ENCODE data around the gene DGLUCY.

GRCh38 chr14:91245029-91245428 is 131.2 kb downstream of the DGLUCY start:
- TF ChIP-seq SUZ12 (IDR thresholded peaks at IDR 0.05; ENCODE audit: low read length) (no peak), POLR2A (IDR thresholded peaks at IDR 0.05; ENCODE audit: control extremely low read depth in 1 of 2, low read depth in 2 of 2, low read length in 2 of 2) (no peak), CBX5 (IDR thresholded peaks at IDR 0.05; ENCODE audit: low read depth, low read length) (no peak), SRF (IDR thresholded peaks at IDR 0.05; ENCODE audit: low read depth, low read length) (no peak), YY1 (IDR thresholded peaks at IDR 0.05; ENCODE audit: low read depth, low read length) (no peak), TCF12 (IDR thresholded peaks at IDR 0.05; ENCODE audit: low read depth, low read length) (no peak), MAX (IDR thresholded peaks at IDR 0.05) (no peak), JUND (IDR thresholded peaks at IDR 0.05; ENCODE audit: low read length) (no peak)
- TF ChIP-seq, protein P1, sequence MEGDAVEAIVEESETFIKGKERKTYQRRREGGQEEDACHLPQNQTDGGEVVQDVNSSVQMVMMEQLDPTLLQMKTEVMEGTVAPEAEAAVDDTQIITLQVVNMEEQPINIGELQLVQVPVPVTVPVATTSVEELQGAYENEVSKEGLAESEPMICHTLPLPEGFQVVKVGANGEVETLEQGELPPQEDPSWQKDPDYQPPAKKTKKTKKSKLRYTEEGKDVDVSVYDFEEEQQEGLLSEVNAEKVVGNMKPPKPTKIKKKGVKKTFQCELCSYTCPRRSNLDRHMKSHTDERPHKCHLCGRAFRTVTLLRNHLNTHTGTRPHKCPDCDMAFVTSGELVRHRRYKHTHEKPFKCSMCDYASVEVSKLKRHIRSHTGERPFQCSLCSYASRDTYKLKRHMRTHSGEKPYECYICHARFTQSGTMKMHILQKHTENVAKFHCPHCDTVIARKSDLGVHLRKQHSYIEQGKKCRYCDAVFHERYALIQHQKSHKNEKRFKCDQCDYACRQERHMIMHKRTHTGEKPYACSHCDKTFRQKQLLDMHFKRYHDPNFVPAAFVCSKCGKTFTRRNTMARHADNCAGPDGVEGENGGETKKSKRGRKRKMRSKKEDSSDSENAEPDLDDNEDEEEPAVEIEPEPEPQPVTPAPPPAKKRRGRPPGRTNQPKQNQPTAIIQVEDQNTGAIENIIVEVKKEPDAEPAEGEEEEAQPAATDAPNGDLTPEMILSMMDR (IDR thresholded peaks at IDR 0.05; ENCODE audit: control extremely low read depth in 1 of 3, insufficient read depth in 1 of 3, low read depth in 1 of 3, low read length in 3 of 3), result no peak
